PC-3 (cell line): ENCODE measurements around the gene ADIRF. TPM values are rescaled to one million over a fixed set of nuclear protein-coding genes. Genes with fewer than 3 reads are reported as not detected.

Source experiments
- ATAC-seq: fragments of 200-7000 bp; cut with Tn5 transposase; 2 replicates; pipeline ENCODE4 v1.9.1; 2020; ENCODE audit warnings: mild to moderate bottlenecking, moderate library complexity
- BruUV-seq: library from RNA; stranded (reverse); fragments of 400-500 nt; replicated peaks from 2 replicates; lab custom pipeline; 2021; lab: Mats Ljungman, UMichigan
- CTCF ChIA-PET: fragments of 300-600 bp; sonication (Branson Sonifier 250); formaldehyde crosslinking; loops from one replicate; lab custom pipeline; 2022; ENCODE audit warnings: antibody characterized with exemption; lab: Charles Lee
- POLR2A ChIA-PET: fragments of 300-600 bp; sonication (Branson Sonifier 250); formaldehyde crosslinking; loops from one replicate; lab custom pipeline; 2022; ENCODE audit warnings: antibody characterized with exemption; ENCODE audit not compliant: unreplicated experiment; lab: Charles Lee
- DNase-seq: peaks from one replicate; pipeline ENCODE4 v3.0.0-alpha.2; 2015
- H2AFZ ChIP-seq: fragments of 300-600 bp; sonication (generic); 2 replicates; pipeline ENCODE4 v1.6.0; 2016; ENCODE audit warnings: antibody characterized with exemption, low read length
- H3F3A ChIP-seq: fragments of 300-600 bp; sonication (generic); one replicate; pipeline ENCODE4 v1.6.0; 2017; ENCODE audit warnings: antibody characterized with exemption, low read length, control low read depth, mild to moderate bottlenecking; ENCODE audit not compliant: unreplicated experiment
- H3K27ac ChIP-seq: fragments of 300-600 bp; sonication (generic); 2 replicates; pipeline ENCODE4 v1.5.1; 2016; ENCODE audit warnings: mild to moderate bottlenecking, low read length
- H3K27me3 ChIP-seq: fragments of 300-600 bp; sonication (generic); 2 replicates; pipeline ENCODE4 v1.6.1; 2016; ENCODE audit warnings: low read length, mixed read lengths
- H3K36me3 ChIP-seq: fragments of 300-600 bp; sonication (generic); 2 replicates; pipeline ENCODE4 v1.6.1; 2016; ENCODE audit warnings: low read depth, mixed run types, low read length, mixed read lengths
- H3K4me1 ChIP-seq: fragments of 300-600 bp; sonication (generic); 2 replicates; pipeline ENCODE4 v1.5.1; 2016; ENCODE audit warnings: low read length; ENCODE audit not compliant: insufficient read depth
- H3K4me2 ChIP-seq: fragments of 300-600 bp; sonication (generic); 2 replicates; pipeline ENCODE4 v1.6.0; 2016; ENCODE audit warnings: low read length
- H3K4me3 ChIP-seq: fragments of 300-600 bp; sonication (generic); 2 replicates; pipeline ENCODE4 v1.5.1; 2016; ENCODE audit warnings: mild to moderate bottlenecking, low read length, mixed read lengths
- H3K79me2 ChIP-seq: fragments of 300-600 bp; sonication (generic); 2 replicates; pipeline ENCODE4 v1.6.1; 2017; ENCODE audit warnings: low read length, mixed read lengths
- H3K9ac ChIP-seq: fragments of 300-600 bp; sonication (generic); 2 replicates; pipeline ENCODE4 v1.6.0; 2016; ENCODE audit warnings: mild to moderate bottlenecking, low read length
- H3K9me2 ChIP-seq: fragments of 300-600 bp; sonication (generic); replicated peaks from 2 replicates; pipeline ENCODE4 v1.6.1; 2016; ENCODE audit warnings: mixed run types, low read length, mixed read lengths
- H3K9me3 ChIP-seq: fragments of 300-600 bp; sonication (generic); 2 replicates; pipeline ENCODE4 v1.6.1; 2016; ENCODE audit warnings: low read length, mixed read lengths
- H4K20me1 ChIP-seq: fragments of 300-600 bp; sonication (generic); 2 replicates; pipeline ENCODE4 v1.6.1; 2016; ENCODE audit warnings: low read length, mixed read lengths
- CTCF ChIP-seq: fragments of 300-600 bp; sonication (generic); conservative IDR thresholded peaks from 2 replicates; pipeline ENCODE4 v1.5.1; 2017; ENCODE audit warnings: antibody characterized with exemption, low read depth, mild to moderate bottlenecking, low read length
- EZH2 ChIP-seq: fragments of 300-600 bp; sonication (generic); IDR thresholded peaks from one replicate; pipeline ENCODE4 v1.6.1; 2017; ENCODE audit warnings: antibody characterized with exemption, mild to moderate bottlenecking, low read length; ENCODE audit not compliant: unreplicated experiment
- EZH2phosphoT487 ChIP-seq: fragments of 300-600 bp; sonication (generic); IDR thresholded peaks from 2 replicates; pipeline ENCODE4 v1.6.1; 2018; ENCODE audit warnings: mild to moderate bottlenecking, antibody characterized with exemption, low read length, borderline replicate concordance
- intact Hi-C: fragments of 100-400 bp; cut with micrococcal nuclease; formaldehyde crosslinking; loops from 2 replicates; pipeline ENCODE4 v1.9.0; 2023
- total RNA-seq: library from RNA; depleted of rRNA; stranded (reverse); fragments of >200 nt; gene quantifications from 2 replicates; pipeline ENCODE4 v1.2.3, GENCODE V29; 2014

The ADIRF gene
- total RNA-seq, 1 experiment from 2014 or later: 259 TPM

GRCh38 chr10:86969421-86970041, 1.2 kb downstream of the ADIRF start:
- TF ChIP-seq EZH2: no peak
- TF ChIP-seq EZH2phosphoT487: no peak
- no peak for TF ChIP-seq CTCF
- H3K79me2 ChIP-seq: peaks cover 32% of the 10 kb centered on the region
- DNase-seq (peak; percentile 65), ATAC-seq (0 out of 2 replicates have a peak, but pooled peaks have one; percentile 3)
- H3F3A ChIP-seq: no peaks in the 10 kb centered on the region
- H3K9me3 ChIP-seq: no peaks in the 10 kb centered on the region
- H3K9me2 ChIP-seq: no peaks in the 10 kb centered on the region
- no peaks in the 10 kb centered on the region for H3K27me3 ChIP-seq
- CTCF ChIA-PET: interaction anchor here (0.7 to 1.0 kb wide), 2 partner anchors 9 to 85 kb away, joined by 3 to 5 read pairs; no protein-coding TSS in a partner anchor
- H3K27ac ChIP-seq: peak overlapping the region; percentile 94
- peaks cover 59% of the 10 kb centered on the region for H3K4me1 ChIP-seq
- peak overlapping the region; percentile 71 for H3K4me3 ChIP-seq
- peak overlapping the region; percentile 92 for H3K9ac ChIP-seq
- BruUV-seq: TSS peak; percentile 35
- intact Hi-C loops: no loop called here
- no peaks in the 10 kb centered on the region for H3K36me3 ChIP-seq
- peaks cover 5% of the 10 kb centered on the region; the same call in 1 of the 2 replicates for H4K20me1 ChIP-seq
- H2AFZ ChIP-seq: no peak overlapping the region
- H3K4me2 ChIP-seq: peak overlapping the region; percentile 90
- POLR2A ChIA-PET: interaction anchor here (0.6 kb wide), 1 partner anchor 212 kb away, joined by 5 read pairs; no protein-coding TSS in a partner anchor

- Histone ChIP-seq H3K9me3 (no peaks in the 10 kb centered on the region), H4K20me1 (peaks cover 5% of the 10 kb centered on the region; the same call in 1 of the 2 replicates), H3K27me3 (no peaks in the 10 kb centered on the region), H3K4me2 (peak overlapping the region; percentile 90), H2AFZ (no peak overlapping the region), H3K36me3 (no peaks in the 10 kb centered on the region), H3F3A (no peaks in the 10 kb centered on the region), H3K4me3 (peak overlapping the region; percentile 71), H3K9me2 (no peaks in the 10 kb centered on the region), H3K27ac (peak overlapping the region; percentile 94), H3K4me1 (peaks cover 64% of the 10 kb centered on the region), H3K79me2 (peaks cover 32% of the 10 kb centered on the region), H3K9ac (peak overlapping the region; percentile 92)
- TSS peak; percentile 67 for BruUV-seq
- ATAC-seq (peak; percentile 30), DNase-seq (peak; percentile 44)
- TF ChIP-seq EZH2phosphoT487: no peak
- no peak for TF ChIP-seq CTCF
- no peak for TF ChIP-seq EZH2
- intact Hi-C loops: no loop called here
- CTCF ChIA-PET: interaction anchor here (0.6 to 1.0 kb wide), 2 partner anchors 84 to 108 kb away, joined by 3 read pairs; no protein-coding TSS in a partner anchor
- POLR2A ChIA-PET: interaction anchor here (0.8 to 1.2 kb wide), 2 partner anchors 114 to 125 kb away, joined by 3 to 4 read pairs; no protein-coding TSS in a partner anchor
Measured at GRCh38 chr10:86970162-86970981, 2.1 kb downstream of the ADIRF start.
